ENCODE data around the gene TTLL5.
"Not testable (repeated sequence)": the region's sequence is repeated elsewhere in the genome, so short reads cannot be mapped to it uniquely, and the experiment has no call there.

Gene TTLL5

GRCh38 chr14:75695025-75695424 is 34.0 kb downstream of the TTLL5 start:
- H2BK5ac ChIP-seq (ENCODE audit: low read length); H2AK5ac ChIP-seq (ENCODE audit: low read length); H3K9ac ChIP-seq (ENCODE audit: low read length); H3K79me2 ChIP-seq (ENCODE audit: control insufficient read depth, insufficient read depth, low read length); H3K36me3 ChIP-seq (ENCODE audit: control insufficient read depth, insufficient read depth, low read length); H4K8ac ChIP-seq (ENCODE audit: low read depth, low read length); H3K18ac ChIP-seq (ENCODE audit: low read length); H3K4me1 ChIP-seq (ENCODE audit: control insufficient read depth, low read depth, low read length); H3K27ac ChIP-seq (ENCODE audit: low read depth, low read length); H3K23ac ChIP-seq (ENCODE audit: low read length); H4K5ac ChIP-seq (ENCODE audit: low read length); H3K4me3 ChIP-seq (ENCODE audit: low read length); H3K56ac ChIP-seq (ENCODE audit: low read length); H2BK120ac ChIP-seq (ENCODE audit: low read depth, low read length); H3K4ac ChIP-seq (ENCODE audit: low read depth, low read length); H3K4me2 ChIP-seq (ENCODE audit: low read length); H3K79me1 ChIP-seq (ENCODE audit: low read length); H2BK15ac ChIP-seq (replicated peaks; ENCODE audit: low read depth); H3K27me3 ChIP-seq (ENCODE audit: insufficient read depth, low read length, poor library complexity): not testable (repeated sequence)
- no CpG with 5 or more reads among the region's 6 CpGs for WGBS (ENCODE audit: extremely low coverage, insufficient coverage, low lambda C conversion rate)
- DNase-seq = peak; percentile 48

- Histone ChIP-seq H3K4me2 (ENCODE audit: low read length) (no peak overlapping the region), H3K79me1 (ENCODE audit: low read length) (no peaks in the 10 kb centered on the region), H3K27me3 (ENCODE audit: insufficient read depth, low read length, poor library complexity) (no peaks in the 10 kb centered on the region), H3K23ac (ENCODE audit: low read length) (no peak overlapping the region), H3K27ac (ENCODE audit: low read depth, low read length) (no peak overlapping the region), H3K4me1 (ENCODE audit: control insufficient read depth, low read depth, low read length) (peaks cover 3% of the 10 kb centered on the region), H2AK5ac (ENCODE audit: low read length) (no peak overlapping the region), H3K56ac (ENCODE audit: low read length) (no peak overlapping the region), H2BK15ac (replicated peaks; ENCODE audit: low read depth) (no peak overlapping the region), H4K8ac (ENCODE audit: low read depth, low read length) (no peak overlapping the region), H3K9ac (ENCODE audit: low read length) (no peak overlapping the region), H2BK5ac (ENCODE audit: low read length) (no peak overlapping the region), H3K79me2 (ENCODE audit: control insufficient read depth, insufficient read depth, low read length) (no peaks in the 10 kb centered on the region), H3K18ac (ENCODE audit: low read length) (no peak overlapping the region), H4K5ac (ENCODE audit: low read length) (no peak overlapping the region), H3K4ac (ENCODE audit: low read depth, low read length) (no peak overlapping the region), H2BK120ac (ENCODE audit: low read depth, low read length) (no peak overlapping the region), H3K36me3 (ENCODE audit: control insufficient read depth, insufficient read depth, low read length) (peaks cover 6% of the 10 kb centered on the region), H3K4me3 (ENCODE audit: low read length) (no peak overlapping the region)
- no peak for DNase-seq
- WGBS (ENCODE audit: extremely low coverage, insufficient coverage, low lambda C conversion rate) = no CpG with 5 or more reads among the region's 1 CpG
These were observed 36.3 kb downstream of the TTLL5 start for GRCh38 chr14:75697386-75697785.

GRCh38 chr14:75697918-75698317 is 36.9 kb downstream of the TTLL5 start:
- Histone ChIP-seq H3K23ac (ENCODE audit: low read length) (no peak overlapping the region), H3K79me2 (ENCODE audit: control insufficient read depth, insufficient read depth, low read length) (no peaks in the 10 kb centered on the region), H3K9ac (ENCODE audit: low read length) (no peak overlapping the region), H3K4me3 (ENCODE audit: low read length) (no peak overlapping the region), H2BK5ac (ENCODE audit: low read length) (no peak overlapping the region), H2BK120ac (ENCODE audit: low read depth, low read length) (no peak overlapping the region), H3K4me1 (ENCODE audit: control insufficient read depth, low read depth, low read length) (peaks cover 5% of the 10 kb centered on the region), H3K18ac (ENCODE audit: low read length) (no peak overlapping the region), H3K36me3 (ENCODE audit: control insufficient read depth, insufficient read depth, low read length) (peaks cover 6% of the 10 kb centered on the region), H3K27me3 (ENCODE audit: insufficient read depth, low read length, poor library complexity) (no peaks in the 10 kb centered on the region), H2AK5ac (ENCODE audit: low read length) (no peak overlapping the region), H3K4me2 (ENCODE audit: low read length) (no peak overlapping the region), H2BK15ac (replicated peaks; ENCODE audit: low read depth) (no peak overlapping the region), H4K5ac (ENCODE audit: low read length) (no peak overlapping the region), H4K8ac (ENCODE audit: low read depth, low read length) (no peak overlapping the region), H3K27ac (ENCODE audit: low read depth, low read length) (no peak overlapping the region), H3K56ac (ENCODE audit: low read length) (no peak overlapping the region), H3K4ac (ENCODE audit: low read depth, low read length) (no peak overlapping the region), H3K79me1 (ENCODE audit: low read length) (no peaks in the 10 kb centered on the region)
- no peak for DNase-seq
- WGBS (ENCODE audit: extremely low coverage, insufficient coverage, low lambda C conversion rate) = no CpG with 5 or more reads among the region's 2 CpGs

DNA sequence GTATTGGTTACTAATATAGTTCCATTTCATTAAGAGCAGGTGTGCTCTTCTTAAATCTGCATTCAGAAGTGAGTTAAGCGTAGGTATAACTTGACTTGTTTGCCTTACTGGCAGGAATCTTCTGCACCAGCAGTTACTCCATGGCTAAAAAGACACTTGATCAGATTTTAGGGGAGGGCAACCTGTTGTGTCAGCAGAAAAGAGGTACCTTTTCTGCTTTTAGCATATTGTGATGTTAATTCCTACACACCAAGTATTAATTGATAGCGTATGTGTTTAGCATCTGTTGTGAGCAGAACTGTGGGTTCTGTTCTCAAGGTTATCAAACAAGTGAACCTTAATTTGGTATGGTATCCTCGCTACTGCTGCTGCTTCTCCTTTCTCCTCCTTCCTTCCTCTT is 38.3 kb downstream of the TTLL5 start:
- Histone ChIP-seq H3K56ac (ENCODE audit: low read length) (no peak overlapping the region), H3K4me3 (ENCODE audit: low read length) (no peak overlapping the region), H3K79me1 (ENCODE audit: low read length) (no peaks in the 10 kb centered on the region), H3K79me2 (ENCODE audit: control insufficient read depth, insufficient read depth, low read length) (no peaks in the 10 kb centered on the region), H3K4ac (ENCODE audit: low read depth, low read length) (no peak overlapping the region), H2AK5ac (ENCODE audit: low read length) (no peak overlapping the region), H4K5ac (ENCODE audit: low read length) (no peak overlapping the region), H3K36me3 (ENCODE audit: control insufficient read depth, insufficient read depth, low read length) (peaks cover 4% of the 10 kb centered on the region), H3K9ac (ENCODE audit: low read length) (no peak overlapping the region), H4K8ac (ENCODE audit: low read depth, low read length) (no peak overlapping the region), H3K23ac (ENCODE audit: low read length) (no peak overlapping the region), H3K18ac (ENCODE audit: low read length) (no peak overlapping the region), H3K4me1 (ENCODE audit: control insufficient read depth, low read depth, low read length) (peaks cover 6% of the 10 kb centered on the region), H2BK5ac (ENCODE audit: low read length) (no peak overlapping the region), H2BK120ac (ENCODE audit: low read depth, low read length) (no peak overlapping the region), H3K27ac (ENCODE audit: low read depth, low read length) (no peak overlapping the region), H3K27me3 (ENCODE audit: insufficient read depth, low read length, poor library complexity) (no peaks in the 10 kb centered on the region), H2BK15ac (replicated peaks; ENCODE audit: low read depth) (no peak overlapping the region), H3K4me2 (ENCODE audit: low read length) (no peak overlapping the region)
- DNase-seq = no peak
- WGBS (ENCODE audit: extremely low coverage, insufficient coverage, low lambda C conversion rate) = no CpG with 5 or more reads among the region's 3 CpGs

- no peaks in the 10 kb centered on the region for H3K27me3 ChIP-seq (ENCODE audit: insufficient read depth, low read length, poor library complexity)
- no peak overlapping the region for H2AK5ac ChIP-seq (ENCODE audit: low read length)
- no peak overlapping the region for H3K23ac ChIP-seq (ENCODE audit: low read length)
- peaks cover 6% of the 10 kb centered on the region for H3K4me1 ChIP-seq (ENCODE audit: control insufficient read depth, low read depth, low read length)
- no peak overlapping the region for H4K5ac ChIP-seq (ENCODE audit: low read length)
- no peaks in the 10 kb centered on the region for H3K79me1 ChIP-seq (ENCODE audit: low read length)
- DNase-seq = no peak
- no peak overlapping the region for H3K4me3 ChIP-seq (ENCODE audit: low read length)
- no peak overlapping the region for H3K4me2 ChIP-seq (ENCODE audit: low read length)
- H2BK120ac ChIP-seq (ENCODE audit: low read depth, low read length) = no peak overlapping the region
- WGBS (ENCODE audit: extremely low coverage, insufficient coverage, low lambda C conversion rate) = no CpG with 5 or more reads among the region's 6 CpGs
- no peak overlapping the region for H3K4ac ChIP-seq (ENCODE audit: low read depth, low read length)
- peaks cover 4% of the 10 kb centered on the region for H3K36me3 ChIP-seq (ENCODE audit: control insufficient read depth, insufficient read depth, low read length)
- no peak overlapping the region for H2BK5ac ChIP-seq (ENCODE audit: low read length)
- H3K9ac ChIP-seq (ENCODE audit: low read length) = no peak overlapping the region
- H3K27ac ChIP-seq (ENCODE audit: low read depth, low read length) = no peak overlapping the region
- no peak overlapping the region for H4K8ac ChIP-seq (ENCODE audit: low read depth, low read length)
- H3K79me2 ChIP-seq (ENCODE audit: control insufficient read depth, insufficient read depth, low read length) = no peaks in the 10 kb centered on the region
- H3K56ac ChIP-seq (ENCODE audit: low read length) = no peak overlapping the region
- no peak overlapping the region for H2BK15ac ChIP-seq (replicated peaks; ENCODE audit: low read depth)
- H3K18ac ChIP-seq (ENCODE audit: low read length) = no peak overlapping the region
These were observed 39.2 kb downstream of the TTLL5 start for GRCh38 chr14:75700295-75700694.

GRCh38 chr14:75702122-75702521 is 41.1 kb downstream of the TTLL5 start:
- H3K4ac ChIP-seq (ENCODE audit: low read depth, low read length) = no peak overlapping the region
- H3K79me2 ChIP-seq (ENCODE audit: control insufficient read depth, insufficient read depth, low read length) = no peaks in the 10 kb centered on the region
- H4K5ac ChIP-seq (ENCODE audit: low read length) = no peak overlapping the region
- H3K9ac ChIP-seq (ENCODE audit: low read length) = peak overlapping the region; percentile 1
- H2BK15ac ChIP-seq (replicated peaks; ENCODE audit: low read depth) = no peak overlapping the region
- H3K27me3 ChIP-seq (ENCODE audit: insufficient read depth, low read length, poor library complexity) = no peaks in the 10 kb centered on the region
- H3K18ac ChIP-seq (ENCODE audit: low read length) = peak overlapping the region; percentile 36
- no peak overlapping the region for H4K8ac ChIP-seq (ENCODE audit: low read depth, low read length)
- no peak overlapping the region for H3K4me3 ChIP-seq (ENCODE audit: low read length)
- H2BK5ac ChIP-seq (ENCODE audit: low read length) = peak overlapping the region; percentile 61
- no peak overlapping the region for H3K4me2 ChIP-seq (ENCODE audit: low read length)
- no peak overlapping the region for H2BK120ac ChIP-seq (ENCODE audit: low read depth, low read length)
- no peaks in the 10 kb centered on the region for H3K79me1 ChIP-seq (ENCODE audit: low read length)
- DNase-seq = no peak
- peak overlapping the region; percentile 81 for H3K27ac ChIP-seq (ENCODE audit: low read depth, low read length)
- H3K36me3 ChIP-seq (ENCODE audit: control insufficient read depth, insufficient read depth, low read length) = peaks cover 2% of the 10 kb centered on the region
- peak overlapping the region; percentile 64 for H3K56ac ChIP-seq (ENCODE audit: low read length)
- H3K23ac ChIP-seq (ENCODE audit: low read length) = no peak overlapping the region
- WGBS (ENCODE audit: extremely low coverage, insufficient coverage, low lambda C conversion rate) = no CpG with 5 or more reads among the region's 2 CpGs
- peaks cover 6% of the 10 kb centered on the region for H3K4me1 ChIP-seq (ENCODE audit: control insufficient read depth, low read depth, low read length)
- H2AK5ac ChIP-seq (ENCODE audit: low read length) = no peak overlapping the region

All from mesendoderm (in vitro differentiated cells).